ENCODE results near the gene DCTN1.
"Not testable (repeated sequence)": the region's sequence is repeated elsewhere in the genome, so short reads cannot be mapped to it uniquely, and the experiment has no call there.

DCTN1 gene

GRCh38 chr2:74368499-74368898, 11.6 kb downstream of the DCTN1 start:
- no peak for DNase-seq

- no peak for DNase-seq
Measured at GRCh38 chr2:74367789-74368188, 12.3 kb downstream of the DCTN1 start.

GRCh38 chr2:74366036-74366435, 14.1 kb downstream of the DCTN1 start:
- DNase-seq: no peak

- DNase-seq: no peak
Measured at GRCh38 chr2:74364533-74365505, 15.3 kb downstream of the DCTN1 start.

- DNase-seq: no peak
Measured at GRCh38 chr2:74361327-74361726, 18.8 kb downstream of the DCTN1 start.

- no peak for DNase-seq
Measured at GRCh38 chr2:74357627-74358026, 22.5 kb downstream of the DCTN1 start.

- DNase-seq: no peak
Measured at GRCh38 chr2:74349889-74350288, 30.2 kb downstream of the DCTN1 start.

- no peak for DNase-seq
Measured at GRCh38 chr2:74347742-74348141, 32.4 kb downstream of the DCTN1 start.

- DNase-seq: no peak
Measured at GRCh38 chr2:74347303-74347702, 32.8 kb downstream of the DCTN1 start.

GRCh38 chr2:74345272-74345943, 34.7 kb downstream of the DCTN1 start:
- no peak for DNase-seq

GRCh38 chr2:74343316-74343715, 36.8 kb downstream of the DCTN1 start, which contains the start of gene SLC4A5:
TSS of gene SLC4A5 (minus strand) at chr2:74343416. CDS start at chr2:74315023, 28,393 bp downstream.
- no peak for DNase-seq

GRCh38 chr2:74336227-74336626, 43.9 kb downstream of the DCTN1 start:
- not testable (repeated sequence) for DNase-seq

GRCh38 chr2:74334931-74335333, 45.2 kb downstream of the DCTN1 start:
- DNase-seq: peak; percentile 60 to 74

- DNase-seq: no peak
Measured at GRCh38 chr2:74333896-74334586, 46.1 kb downstream of the DCTN1 start.

- DNase-seq: no peak
Measured at GRCh38 chr2:74333175-74333574, 46.9 kb downstream of the DCTN1 start.

GRCh38 chr2:74332550-74333174, 47.4 kb downstream of the DCTN1 start:
- DNase-seq: no peak

- DNase-seq: no peak
Measured at GRCh38 chr2:74328573-74328972, 51.5 kb downstream of the DCTN1 start.

- DNase-seq: no peak
Measured at GRCh38 chr2:74328074-74328473, 52.0 kb downstream of the DCTN1 start.

- no peak for DNase-seq
Measured at GRCh38 chr2:74327627-74328026, 52.5 kb downstream of the DCTN1 start.

GRCh38 chr2:74327199-74327598, 52.9 kb downstream of the DCTN1 start:
- no peak for DNase-seq

GRCh38 chr2:74325815-74326214, 54.3 kb downstream of the DCTN1 start:
- no peak for DNase-seq

GRCh38 chr2:74321737-74322136, 58.4 kb downstream of the DCTN1 start:
- no peak for DNase-seq

- DNase-seq: no peak
Measured at GRCh38 chr2:74317701-74318100, 62.4 kb downstream of the DCTN1 start.

Data from stimulated activated CD4-positive, alpha-beta T cell treated with anti-CD3 and anti-CD28 coated beads, Interleukin-4, amount 100 ng/mL, for 4 hours (primary cell).